Psoas muscle (tissue), 8 donors: Measurements from ENCODE around the gene SYNPR. TPM values are rescaled to one million over a fixed set of nuclear protein-coding genes. Genes with fewer than 3 reads are reported as not detected.

Experiments
- ATAC-seq, 4 donors: fragments of 200-7000 bp; cut with Tn5 transposase; one replicate each; pipeline ENCODE4 v1.9.1; 2020; ENCODE audit warnings: moderate library complexity in 3 of 4, mild to moderate bottlenecking in 2 of 4
- DNase-seq, 2 donors: peaks; one replicate each; pipeline ENCODE4 v3.0.0-alpha.2; 2020
- H3K27ac ChIP-seq: fragments of 200-600 bp; one replicate; pipeline ENCODE4 v1.8.0; 2022
- H3K27me3 ChIP-seq, 3 donors: fragments of 200-600 bp in 1 of 3; one replicate each; pipeline versions ENCODE4 v1.6.1 to v1.8.0; 2013 to 2022; ENCODE audit warnings: low read length in 2 of 3, mild to moderate bottlenecking in 2 of 3, moderate library complexity in 1 of 3; ENCODE audit not compliant: insufficient read depth in 3 of 3
- H3K36me3 ChIP-seq, 2 donors: fragments of 200-600 bp in 1 of 2; one replicate each; pipeline versions ENCODE4 v1.6.1 to v1.8.0; 2013 to 2022; ENCODE audit warnings: low read depth in 1 of 2, mild to moderate bottlenecking in 1 of 2, moderate library complexity in 1 of 2; ENCODE audit not compliant: insufficient read depth in 1 of 2
- H3K4me1 ChIP-seq: fragments of 200-600 bp; one replicate; pipeline ENCODE4 v1.8.0; 2022
- H3K4me3 ChIP-seq: fragments of 200-600 bp; one replicate; pipeline ENCODE4 v1.8.0; 2022; ENCODE audit warnings: mild to moderate bottlenecking
- H3K9me3 ChIP-seq: fragments of 200-600 bp; one replicate; pipeline ENCODE4 v1.8.0; 2022
- CTCF ChIP-seq: fragments of 200-600 bp; IDR thresholded peaks from one replicate; pipeline ENCODE4 v1.8.0; 2022; ENCODE audit warnings: antibody characterized with exemption
- WGBS, 3 donors: extraction: QIAGEN DNeasy Blood & Tissue Kit; methylation state at CpG; one replicate each; pipeline versions ENCODE4 v1.1.6 to v1.1.7; 2013; 5-methylcytosine and 5-hydroxymethylcytosine counted together
- intact Hi-C, 2 donors: fragments of 100-400 bp; cut with DNase I; formaldehyde crosslinking; loops; one replicate each; pipeline versions ENCODE4 v1.11.0 to v1.14.2; 2022
- polyA plus RNA-seq, 3 donors: library from polyadenylated mRNA; stranded (reverse); fragments of 200-250 nt; gene quantifications; one replicate each; pipeline ENCODE4 v1.2.3, GENCODE V29; 2013
- total RNA-seq, 4 donors: library from RNA; stranded (reverse); fragmentation: NEBNext Ultra II Directional in 2 of 4; extraction: Animal tissue kit (Norgen Biotek cat#: 25700) in 2 of 4; gene quantifications; one replicate each; pipeline versions ENCODE4 v1.2.1 to v1.2.4, GENCODE V29; 2021 to 2023
- donor health status: healthy with polysubstance abuse.
- donor health status: DM: no; HTN: no; CAD: no; lungs with moderate emphysema.
- donor health status: Bipolar disorder and iron deficiency.
- donor health status: healthy.
- donor health status: DM: yes; HTN: yes; CAD: no.
- donor health status: DM: no; HTN: no; CAD: no.
- donor health status: DM: no; HTN: no; CAD: no.
- donor health status: DM: yes; HTN: yes; CAD: no.

Gene SYNPR
- total and polyA plus RNA-seq, 7 donors = 0.03 TPM; not detected in 6

- DNase-seq (no peak), ATAC-seq (no peak)
- no peak overlapping the region for H3K27ac ChIP-seq
- no peak overlapping the region for H3K4me3 ChIP-seq
- intact Hi-C loops = no loop called here
- no peak for TF ChIP-seq CTCF
- H3K36me3 ChIP-seq = no peaks in the 10 kb centered on the region
- H3K9me3 ChIP-seq = no peaks in the 10 kb centered on the region
- WGBS, 3 donors = 48 to 51% (median 50%) methylated on average over 3 of the region's 3 CpGs
- no peaks in the 10 kb centered on the region for H3K4me1 ChIP-seq
- H3K27me3 ChIP-seq = no peaks in the 10 kb centered on the region
Observed at GRCh38 chr3:63385629-63386028, 107.5 kb downstream of the SYNPR start.

DNA sequence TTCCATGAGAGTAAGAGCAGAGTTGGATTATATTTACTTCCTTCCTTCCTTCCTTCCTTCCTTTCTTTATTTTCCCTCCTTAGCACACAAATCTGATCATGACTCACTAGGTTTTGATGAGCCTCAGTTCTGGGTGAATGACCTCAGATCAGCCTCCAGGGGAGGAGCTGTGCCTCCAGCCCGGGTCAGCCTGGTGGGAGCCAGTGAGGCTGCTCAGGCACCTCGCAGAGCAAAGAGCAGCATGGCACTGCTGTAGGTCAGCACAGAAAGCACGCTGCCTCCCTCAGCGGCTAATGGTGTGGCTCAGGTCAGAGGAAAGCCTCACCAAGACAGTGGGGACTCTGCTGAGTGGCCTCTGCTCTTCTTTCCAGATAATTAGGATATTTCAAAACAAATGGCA, 108.5 kb downstream of the SYNPR start:
- intact Hi-C loops = no loop called here
- no peaks in the 10 kb centered on the region for H3K4me1 ChIP-seq
- no peaks in the 10 kb centered on the region for H3K36me3 ChIP-seq
- H3K27me3 ChIP-seq = no peaks in the 10 kb centered on the region
- ATAC-seq (no peak), DNase-seq (no peak)
- no peak overlapping the region for H3K27ac ChIP-seq
- 46 to 58% (median 49%) methylated on average over 4 of the region's 4 CpGs for WGBS, 3 donors
- no peak overlapping the region for H3K4me3 ChIP-seq
- no peaks in the 10 kb centered on the region for H3K9me3 ChIP-seq
- no peak for TF ChIP-seq CTCF

DNA sequence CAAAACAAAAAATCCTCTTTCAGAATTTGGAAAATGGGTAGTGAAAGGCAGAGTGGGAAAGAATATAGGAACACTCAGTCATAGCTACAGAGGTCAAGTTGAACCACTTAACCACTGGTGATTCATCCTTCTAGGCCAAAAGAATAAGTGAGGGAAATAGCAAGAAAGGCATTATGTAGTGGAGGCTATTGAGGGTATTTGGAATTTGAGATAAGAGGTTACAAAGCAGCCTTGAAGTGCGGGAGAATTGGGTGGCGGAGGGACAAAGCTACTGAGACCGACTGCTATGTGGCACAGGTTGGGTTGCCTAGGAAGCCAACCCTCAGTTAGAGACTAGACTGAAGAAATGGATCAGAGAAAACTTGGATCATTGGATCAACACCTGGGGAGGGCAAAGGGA, 109.5 kb downstream of the SYNPR start:
- TF ChIP-seq CTCF = no peak
- no peaks in the 10 kb centered on the region for H3K27me3 ChIP-seq
- H3K4me1 ChIP-seq = no peaks in the 10 kb centered on the region
- ATAC-seq = no peak
- DNase-seq = no peak
- no peak overlapping the region for H3K4me3 ChIP-seq
- H3K9me3 ChIP-seq = no peaks in the 10 kb centered on the region
- 93 to 95% (median 94%) methylated on average over 3 of the region's 3 CpGs for WGBS, 3 donors
- H3K27ac ChIP-seq = no peak overlapping the region
- H3K36me3 ChIP-seq = no peaks in the 10 kb centered on the region
- intact Hi-C loops = no loop called here

DNA sequence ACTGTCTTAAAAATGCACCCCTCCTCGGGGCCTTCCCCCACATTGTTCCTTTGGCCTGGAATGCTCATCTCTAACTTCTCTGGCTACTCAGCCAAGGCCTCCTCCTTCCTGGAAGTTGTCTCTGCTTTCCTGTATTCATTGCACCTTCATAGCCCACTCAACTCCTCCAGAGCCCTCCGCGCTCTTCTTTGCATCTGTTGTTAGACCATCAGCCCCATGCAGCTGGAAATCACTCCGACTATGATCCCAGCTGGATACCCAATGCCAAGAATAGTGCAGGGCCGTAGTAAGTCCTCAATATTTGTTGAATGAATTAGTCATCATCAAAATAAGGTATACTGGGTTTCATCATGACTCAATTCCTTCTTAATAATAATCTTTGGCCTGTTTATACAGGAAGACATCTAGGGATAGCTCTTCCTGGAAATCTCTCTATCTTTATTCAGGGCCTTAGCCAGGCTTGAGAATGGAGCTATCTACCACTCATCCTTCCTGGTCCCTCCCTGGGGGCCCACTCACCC, 112.7 kb downstream of the SYNPR start:
- Histone ChIP-seq H3K27ac (no peak overlapping the region), H3K27me3 (no peaks in the 10 kb centered on the region), H3K4me3 (no peak overlapping the region), H3K4me1 (no peaks in the 10 kb centered on the region), H3K36me3 (no peaks in the 10 kb centered on the region), H3K9me3 (no peaks in the 10 kb centered on the region)
- TF ChIP-seq CTCF = no peak
- no peak for ATAC-seq
- no peak for DNase-seq
- WGBS, 3 donors = 57 to 65% (median 60%) methylated on average over 5 of the region's 5 CpGs
- intact Hi-C loops = no loop called here

GRCh38 chr3:63395960-63396359, 117.9 kb downstream of the SYNPR start:
- no peaks in the 10 kb centered on the region for H3K36me3 ChIP-seq
- H3K4me1 ChIP-seq = no peaks in the 10 kb centered on the region
- WGBS, 3 donors = 72 to 90% (median 85%) methylated on average over 4 of the region's 4 CpGs
- no peak overlapping the region for H3K27ac ChIP-seq
- no peak for ATAC-seq
- intact Hi-C loops = no loop called here
- H3K27me3 ChIP-seq = no peaks in the 10 kb centered on the region
- H3K4me3 ChIP-seq = no peak overlapping the region
- no peak for TF ChIP-seq CTCF
- no peaks in the 10 kb centered on the region for H3K9me3 ChIP-seq
- no peak for DNase-seq
